Spleen (tissue), 11 donors: ENCODE measurements around the gene FBXO47. TPM values are rescaled to one million over a fixed set of nuclear protein-coding genes. Genes with fewer than 3 reads are reported as not detected.
A peak's percentile ranks its signal among the peaks of the same experiment; 100 is the strongest.

ENCODE experiments used
- DNase-seq: peaks from one replicate; pipeline ENCODE4 v3.0.0-alpha.2; 2020
- H3K27ac ChIP-seq, 8 donors: fragments of 200-600 bp; sonication (generic) in 7 of 8; 1 replicate in 4 of 8; 2 replicates in 4 of 8; pipeline versions ENCODE4 v1.5.0 to v1.8.0; 2016 to 2021; ENCODE audit warnings: inconsistent platforms in 4 of 8, mild to moderate bottlenecking in 4 of 8, moderate library complexity in 1 of 8
- H3K27me3 ChIP-seq, 7 donors: fragments of 200-600 bp; sonication (generic) in 6 of 7; replicated peaks in 1 of 7; 1 replicate in 4 of 7; 2 replicates in 3 of 7; pipeline versions ENCODE4 v1.5.0 to v1.8.0; 2016 to 2021; ENCODE audit warnings: inconsistent platforms in 3 of 7, mild to moderate bottlenecking in 1 of 7
- H3K36me3 ChIP-seq, 6 donors: fragments of 200-600 bp; sonication (generic) in 5 of 6; 1 replicate in 4 of 6; 2 replicates in 2 of 6; pipeline versions ENCODE4 v1.5.0 to v1.8.0; 2016 to 2021; ENCODE audit warnings: inconsistent platforms in 2 of 6
- H3K4me1 ChIP-seq, 6 donors: fragments of 200-600 bp; sonication (generic) in 5 of 6; 1 replicate in 3 of 6; 2 replicates in 3 of 6; pipeline versions ENCODE4 v1.5.0 to v1.8.0; 2016 to 2021; ENCODE audit warnings: inconsistent platforms in 3 of 6
- H3K4me3 ChIP-seq, 8 donors: fragments of 200-600 bp; sonication (generic) in 7 of 8; 1 replicate in 4 of 8; 2 replicates in 4 of 8; pipeline versions ENCODE4 v1.5.0 to v1.8.0; 2016 to 2021; ENCODE audit warnings: inconsistent platforms in 4 of 8, mild to moderate bottlenecking in 4 of 8, moderate library complexity in 2 of 8
- H3K9me3 ChIP-seq, 8 donors: fragments of 200-600 bp; sonication (generic) in 7 of 8; 1 replicate in 4 of 8; 2 replicates in 4 of 8; pipeline versions ENCODE4 v1.5.0 to v1.8.0; 2016 to 2021; ENCODE audit warnings: inconsistent platforms in 4 of 8
- POLR2A ChIP-seq, 3 donors: fragments of 450-650 bp; IDR thresholded peaks; one replicate each; pipeline ENCODE4 v1.5.1; 2017; ENCODE audit warnings: antibody characterized with exemption in 3 of 3, mild to moderate bottlenecking in 1 of 3
- POLR2AphosphoS5 ChIP-seq, 3 donors: sonication (generic); formaldehyde crosslinking; IDR thresholded peaks; one replicate each; pipeline ENCODE4 v1.5.1; 2017; ENCODE audit warnings: antibody characterized with exemption in 3 of 3
- WGBS, 5 donors: extraction: QIAGEN DNeasy Blood & Tissue Kit in 3 of 5; methylation state at CpG; one replicate each; pipeline versions ENCODE4 v1.1.5 to v1.1.7; 2013 to 2018; 5-methylcytosine and 5-hydroxymethylcytosine counted together
- intact Hi-C: fragments of 100-400 bp; cut with DNase I; formaldehyde crosslinking; loops from one replicate; pipeline ENCODE4 v1.15.0; 2023; ENCODE audit warnings: low total_unique reads
- polyA plus RNA-seq, 3 donors: library from polyadenylated mRNA; stranded (reverse); fragments of 200-250 nt; gene quantifications; one replicate each; pipeline ENCODE4 v1.2.1, GENCODE V29; 2013
- total RNA-seq, 7 donors: library from RNA; depleted of rRNA in 3 of 7; stranded (reverse); fragments of >200 nt in 3 of 7; fragmentation: NEBNext Ultra II Directional in 4 of 7; extraction: Animal tissue kit (Norgen Biotek cat#: 25700) in 4 of 7; gene quantifications; one replicate each; pipeline versions ENCODE4 v1.1.0 to v1.2.1, GENCODE V29; 2016 to 2021
- TF ChIP-seq, protein P1 (sequence below), 11 experiments: fragments of 200-600 bp in 7 of 11; fragments of 450-650 bp in 4 of 11; sonication (generic) in 4 of 11; IDR thresholded peaks in 8 of 11; conservative IDR thresholded peaks in 3 of 11; 1 replicate in 7 of 11; 2 replicates in 4 of 11; pipeline versions ENCODE4 v1.4.0 to v1.8.0; 2016 to 2021; ENCODE audit warnings: antibody characterized with exemption in 11 of 11, inconsistent platforms in 4 of 11, mild to moderate bottlenecking in 1 of 11
- donor health status: healthy with polysubstance abuse.
- donor health status: DM: no; HTN: no; CAD: no; lungs with moderate emphysema.
- donor health status: DM: no; HTN: no; CAD: no.
- donor health status: Bipolar disorder and iron deficiency.
- donor health status: healthy.
- donor health status: DM: no; HTN: no; CAD: no.
- donor health status: DM: yes; HTN: yes; CAD: no.

FBXO47 gene
- total and polyA plus RNA-seq, 10 donors, result 0.06 TPM; not detected in 9

DNA sequence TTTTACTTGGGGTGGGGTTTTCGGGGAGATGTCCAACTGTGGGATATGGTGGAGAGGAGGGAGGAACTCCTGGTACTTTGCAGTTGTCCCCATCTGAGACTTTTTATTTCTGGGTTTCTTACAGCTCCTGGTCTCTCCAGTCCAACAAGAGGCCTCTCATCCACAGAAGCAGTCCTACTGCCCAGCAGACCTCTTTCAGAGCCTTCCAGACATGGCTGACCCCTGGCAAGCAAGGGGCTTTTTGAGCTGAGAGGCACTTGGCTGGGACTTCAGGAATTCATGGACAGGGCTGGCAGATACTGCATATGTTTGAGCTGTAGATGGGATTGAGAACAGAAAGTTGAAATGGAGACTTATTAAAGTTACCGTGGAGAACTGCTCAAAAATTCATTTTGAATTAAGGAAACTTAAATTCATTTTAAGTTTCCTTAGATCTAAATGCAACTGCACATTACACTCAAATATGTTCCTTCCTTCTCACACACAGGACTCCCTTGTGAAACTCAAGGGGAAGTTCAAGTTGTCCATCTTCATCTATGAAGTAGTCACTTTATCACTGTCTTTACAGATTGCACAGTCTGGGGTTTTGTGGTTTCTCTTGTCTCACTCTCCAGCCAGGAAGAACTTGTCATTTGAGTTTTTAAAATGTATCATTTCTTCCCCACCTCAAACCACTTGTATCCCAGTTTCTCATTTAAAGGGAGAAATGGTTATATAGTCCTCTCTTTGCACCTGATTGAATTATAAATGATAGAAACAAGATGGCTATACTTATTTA, 40.7 kb downstream of the FBXO47 start:
- intact Hi-C loops, result no loop called here
- no peaks in the 10 kb centered on the region for H3K27me3 ChIP-seq
- peak overlapping the region in 7 of 8 donors; percentile 14 to 77 (median 59) for H3K27ac ChIP-seq
- H3K4me1 ChIP-seq, result peaks cover 10 to 60% (median 34%) of the 10 kb centered on the region in 6 donors
- WGBS, 5 donors, result 43 to 67% (median 47%) methylated on average over 2 of the region's 2 CpGs
- peak; percentile 33 for DNase-seq
- H3K4me3 ChIP-seq, result no peak overlapping the region
- no peaks in the 10 kb centered on the region for H3K9me3 ChIP-seq
- peaks cover 0 to under 1% (median 0%) of the 10 kb centered on the region in 6 donors for H3K36me3 ChIP-seq
- TF ChIP-seq POLR2AphosphoS5 (IDR thresholded peaks at IDR 0.05) (no peak), POLR2A (IDR thresholded peaks at IDR 0.05) (no peak)
- TF ChIP-seq, protein P1, sequence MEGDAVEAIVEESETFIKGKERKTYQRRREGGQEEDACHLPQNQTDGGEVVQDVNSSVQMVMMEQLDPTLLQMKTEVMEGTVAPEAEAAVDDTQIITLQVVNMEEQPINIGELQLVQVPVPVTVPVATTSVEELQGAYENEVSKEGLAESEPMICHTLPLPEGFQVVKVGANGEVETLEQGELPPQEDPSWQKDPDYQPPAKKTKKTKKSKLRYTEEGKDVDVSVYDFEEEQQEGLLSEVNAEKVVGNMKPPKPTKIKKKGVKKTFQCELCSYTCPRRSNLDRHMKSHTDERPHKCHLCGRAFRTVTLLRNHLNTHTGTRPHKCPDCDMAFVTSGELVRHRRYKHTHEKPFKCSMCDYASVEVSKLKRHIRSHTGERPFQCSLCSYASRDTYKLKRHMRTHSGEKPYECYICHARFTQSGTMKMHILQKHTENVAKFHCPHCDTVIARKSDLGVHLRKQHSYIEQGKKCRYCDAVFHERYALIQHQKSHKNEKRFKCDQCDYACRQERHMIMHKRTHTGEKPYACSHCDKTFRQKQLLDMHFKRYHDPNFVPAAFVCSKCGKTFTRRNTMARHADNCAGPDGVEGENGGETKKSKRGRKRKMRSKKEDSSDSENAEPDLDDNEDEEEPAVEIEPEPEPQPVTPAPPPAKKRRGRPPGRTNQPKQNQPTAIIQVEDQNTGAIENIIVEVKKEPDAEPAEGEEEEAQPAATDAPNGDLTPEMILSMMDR (IDR thresholded peaks at IDR 0.05 in 8 of 11, conservative IDR thresholded peaks at IDR 0.05 in 3 of 11), result no peak

DNA sequence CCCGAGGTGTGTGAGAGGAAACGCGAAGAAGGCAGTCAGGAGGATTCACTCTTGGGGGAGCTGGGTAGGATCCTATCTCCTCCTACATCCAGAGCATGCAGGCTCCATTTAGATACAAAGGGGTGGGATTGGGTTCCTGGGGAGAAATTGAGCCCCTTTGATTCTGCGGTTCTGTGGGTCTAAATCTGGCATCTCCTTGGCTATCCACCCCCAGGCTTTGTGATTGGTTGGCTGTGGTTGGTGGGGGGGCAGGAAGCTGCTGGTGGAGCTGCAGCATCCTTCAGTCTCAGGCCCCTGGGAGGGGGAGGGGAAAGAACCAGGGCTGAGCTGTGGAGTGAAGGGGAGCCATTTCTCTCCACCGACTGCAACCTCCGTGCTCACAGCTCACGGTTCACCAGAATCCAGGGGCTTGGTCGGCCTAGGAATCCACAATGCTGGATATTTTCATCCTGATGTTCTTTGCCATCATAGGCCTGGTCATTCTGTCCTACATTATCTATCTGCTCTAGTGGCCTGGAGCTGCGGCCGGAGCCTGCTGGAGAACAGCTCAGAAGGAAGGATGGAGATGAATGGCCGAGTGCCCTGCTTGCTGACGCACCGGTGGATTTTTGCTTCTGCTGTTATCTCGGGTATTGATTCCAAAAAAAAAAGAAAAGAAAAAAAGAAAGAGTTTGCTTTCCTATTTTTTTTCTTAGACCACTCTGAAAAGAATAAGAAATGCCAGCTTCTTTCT, 41.8 kb downstream of the FBXO47 start, which contains the start of gene LASP1NB:
TSS of gene LASP1NB (plus strand) at position 352 of the 733 bp plus-strand sequence.
- Histone ChIP-seq H3K27ac (peak within 1 kb of the TSS in 7 of 8 donors; percentile 14 to 77 (median 59)), H3K9me3 (no peaks in the 10 kb centered on the region), H3K4me1 (peaks cover 10 to 70% (median 43%) of the 10 kb centered on the region in 6 donors), H3K27me3 (no peaks in the 10 kb centered on the region), H3K4me3 (no peak within 1 kb of the TSS), H3K36me3 (peaks cover 0 to 11% (median under 1%) of the 10 kb centered on the region in 6 donors)
- WGBS, 5 donors, result 70 to 77% (median 71%) methylated on average over 14 of the region's 14 CpGs
- TF ChIP-seq, protein P1 (IDR thresholded peaks at IDR 0.05 in 8 of 11, conservative IDR thresholded peaks at IDR 0.05 in 3 of 11), result no peak
- TF ChIP-seq POLR2A (IDR thresholded peaks at IDR 0.05), result no peak
- TF ChIP-seq POLR2AphosphoS5 (IDR thresholded peaks at IDR 0.05), result peak in 1 of 3 donors; percentile 6
- peak; percentile 77 for DNase-seq
- intact Hi-C loops, result no loop called here

DNA sequence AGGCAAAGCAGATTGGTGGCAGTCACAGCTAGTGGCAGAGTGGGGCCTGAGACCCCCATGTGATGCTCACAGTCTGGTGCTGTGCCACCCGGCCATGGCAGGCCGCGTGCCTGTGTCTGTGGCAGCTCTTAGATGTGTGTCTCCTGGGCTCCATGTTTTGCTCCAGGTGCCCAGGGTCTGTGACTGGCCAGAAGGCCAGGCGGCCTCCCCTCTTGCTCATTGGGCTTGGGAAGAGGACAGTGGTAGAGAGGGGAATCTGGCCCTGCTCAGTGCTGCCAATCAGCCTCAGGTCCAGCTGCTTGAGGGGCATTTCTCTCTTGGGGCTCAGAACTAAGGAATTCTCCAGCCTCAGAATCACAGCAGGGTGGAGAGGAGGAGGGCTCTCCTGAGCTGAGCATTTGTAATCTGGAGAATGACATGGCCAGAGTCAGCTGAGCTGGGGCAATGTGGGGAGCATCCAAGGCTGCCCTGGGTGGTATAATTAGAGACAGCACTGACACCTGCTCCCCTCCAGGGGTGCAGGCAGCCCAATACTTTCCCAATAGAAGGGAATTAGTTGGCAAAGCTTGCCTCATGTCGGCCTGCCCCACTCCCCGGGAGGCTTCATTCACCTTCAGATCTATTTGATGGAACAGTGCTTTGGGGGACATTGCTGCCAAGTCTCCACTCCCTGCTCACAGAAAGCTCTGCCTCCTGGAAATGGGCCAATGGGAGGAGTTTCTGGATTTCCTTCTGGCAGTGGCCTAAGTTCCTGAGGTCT, 44.5 kb downstream of the FBXO47 start:
- Histone ChIP-seq H3K36me3 (peaks cover 0 to 38% (median 27%) of the 10 kb centered on the region in 6 donors), H3K4me1 (peaks cover 10 to 94% (median 51%) of the 10 kb centered on the region in 6 donors), H3K27ac (peak overlapping the region; percentile 27 to 75 (median 65)), H3K4me3 (no peak overlapping the region), H3K27me3 (no peaks in the 10 kb centered on the region), H3K9me3 (no peaks in the 10 kb centered on the region)
- WGBS, 5 donors, result 65 to 82% (median 73%) methylated on average over 5 to 6 of the region's 6 CpGs
- peak; percentile 11 to 68 (median 31) for TF ChIP-seq POLR2AphosphoS5 (IDR thresholded peaks at IDR 0.05)
- TF ChIP-seq, protein P1 (IDR thresholded peaks at IDR 0.05 in 8 of 11, conservative IDR thresholded peaks at IDR 0.05 in 3 of 11), result no peak
- peak; percentile 68 for DNase-seq
- intact Hi-C loops, result no loop called here
